HepG2 (cell line): Measurements from ENCODE around the gene PIEZO1. TPM values are rescaled to one million over a fixed set of nuclear protein-coding genes. Genes with fewer than 3 reads are reported as not detected.
A peak's percentile ranks its signal among the peaks of the same experiment; 100 is the strongest.

ENCODE experiments used
- BRCA1 ChIP-seq: sonication (generic); formaldehyde crosslinking; IDR thresholded peaks from 2 replicates; pipeline ENCODE4 v1.4.0; 2020; ENCODE audit warnings: missing genetic modification reagents
- CSRNP2 ChIP-seq: sonication (generic); formaldehyde crosslinking; conservative IDR thresholded peaks from 2 replicates; pipeline ENCODE4 v1.8.0; 2022; ENCODE audit warnings: low read depth, missing genetic modification reagents
- E2F1 ChIP-seq: sonication (generic); formaldehyde crosslinking; IDR thresholded peaks from 2 replicates; pipeline ENCODE4 v1.5.0; 2020; ENCODE audit warnings: missing genetic modification reagents
- HOMEZ ChIP-seq: IDR thresholded peaks from 2 replicates; pipeline ENCODE4 v1.6.1; 2016; ENCODE audit warnings: low read depth
- KDM2A ChIP-seq: sonication (generic); formaldehyde crosslinking; IDR thresholded peaks from 2 replicates; pipeline ENCODE4 v1.4.0; 2020; ENCODE audit warnings: low read depth, missing genetic modification reagents, borderline replicate concordance
- PATZ1 ChIP-seq: sonication (generic); formaldehyde crosslinking; IDR thresholded peaks from 2 replicates; pipeline ENCODE4 v1.4.0; 2020; ENCODE audit warnings: missing genetic modification reagents
- SNRNP70 ChIP-seq: fragments of 200-400 bp; formaldehyde crosslinking; IDR thresholded peaks from 2 replicates; pipeline ENCODE4 v1.6.1; 2017; ENCODE audit warnings: mild to moderate bottlenecking, low read depth, low read length, moderate library complexity
- ZBTB4 ChIP-seq: sonication (generic); formaldehyde crosslinking; IDR thresholded peaks from 2 replicates; pipeline ENCODE4 v1.4.0; 2020; ENCODE audit warnings: missing genetic modification reagents, mild to moderate bottlenecking, borderline replicate concordance
- ZBTB44 ChIP-seq: sonication (generic); formaldehyde crosslinking; IDR thresholded peaks from 2 replicates; pipeline ENCODE4 v1.4.0; 2020; ENCODE audit warnings: missing genetic modification reagents
- ZFP91 ChIP-seq: sonication (generic); formaldehyde crosslinking; IDR thresholded peaks from 2 replicates; pipeline ENCODE4 v1.9.0; 2022; ENCODE audit warnings: missing genetic modification reagents, mild to moderate bottlenecking, borderline replicate concordance
- ZNF367 ChIP-seq: sonication (generic); formaldehyde crosslinking; IDR thresholded peaks from 2 replicates; pipeline ENCODE4 v1.4.0; 2020; ENCODE audit warnings: missing genetic modification reagents, borderline replicate concordance
- ZNF772 ChIP-seq: sonication (generic); formaldehyde crosslinking; IDR thresholded peaks from 2 replicates; pipeline ENCODE4 v1.5.0; 2020; ENCODE audit warnings: mild to moderate bottlenecking, missing genetic modification reagents
- ZZZ3 ChIP-seq: sonication (generic); formaldehyde crosslinking; IDR thresholded peaks from 2 replicates; pipeline ENCODE4 v1.4.0; 2020; ENCODE audit warnings: missing genetic modification reagents, mild to moderate bottlenecking, borderline replicate concordance
- polyA plus RNA-seq, 8 experiments: library from polyadenylated mRNA; depleted of rRNA in 3 of 8; stranded (reverse) in 7 of 8; unstranded in 1 of 8; fragments of >200 nt; fragmentation: Illumina TruSeq in 4 of 8; extraction: Trizol in 4 of 8; gene quantifications; 2 replicates each; pipeline versions ENCODE4 v1.2.1 to v1.2.3, GENCODE V29; 2011 to 2016; ENCODE audit warnings: low read depth in 4 of 8, missing spikeins in 1 of 8, mixed read lengths in 1 of 8; ENCODE audit not compliant: insufficient read depth in 1 of 8
- total RNA-seq, 5 experiments: library from RNA; depleted of rRNA; stranded (reverse); fragments of >200 nt; fragmentation: Illumina TruSeq; extraction: Trizol; gene quantifications; 2 replicates each; pipeline ENCODE4 v1.2.3, GENCODE V29; 2016; ENCODE audit warnings: low read depth in 1 of 5

The PIEZO1 gene
- total and polyA plus RNA-seq, 2 of the 13 experiments (the other 11 are each of a cell fraction or from before 2014, with no cell fraction given), result 67.9 to 85.0 TPM

GRCh38 chr16:88803264-88803987, 18.4 kb upstream of the PIEZO1 start, which contains the start of gene CDT1 (continued):
- TF ChIP-seq ZFP91 (CRISPR knock-in tag), result peak; percentile 45
- TF ChIP-seq ZNF772 (CRISPR knock-in tag), result no peak
- TF ChIP-seq ZBTB44 (CRISPR knock-in tag), result no peak; the same call in 1 of the 2 replicates
- TF ChIP-seq E2F1 (CRISPR knock-in tag), result peak; percentile 98
- peak; percentile 82; the same call in 1 of the 2 replicates for TF ChIP-seq KDM2A (CRISPR knock-in tag)
- TF ChIP-seq ZNF367 (CRISPR knock-in tag), result peak; percentile 60; the same call in 1 of the 2 replicates
- no peak for TF ChIP-seq SNRNP70
- peak; percentile 55; the same call in 1 of the 2 replicates for TF ChIP-seq PATZ1 (CRISPR knock-in tag)
- no peak for TF ChIP-seq HOMEZ (CRISPR knock-in tag)
- TF ChIP-seq BRCA1 (CRISPR knock-in tag), result no peak
- 0 out of 2 replicates have a peak, but pooled peaks have one; percentile 63 for TF ChIP-seq ZBTB4 (CRISPR knock-in tag)
- TF ChIP-seq ZZZ3, result no peak
- TF ChIP-seq CSRNP2 (CRISPR knock-in tag), result no peak
